Left colon (tissue), 2 donors: ENCODE measurements around the gene TRERF1. TPM values are rescaled to one million over a fixed set of nuclear protein-coding genes. Genes with fewer than 3 reads are reported as not detected.
A peak's percentile ranks its signal among the peaks of the same experiment; 100 is the strongest.

Source experiments
- ATAC-seq: fragments of 200-7000 bp; cut with Tn5 transposase; one replicate; pipeline ENCODE4 v1.9.1; 2020; ENCODE audit warnings: mild to moderate bottlenecking, moderate library complexity
- DNase-seq, 2 donors: peaks; one replicate each; pipeline ENCODE4 v3.0.0-alpha.2; 2020
- intact Hi-C, 2 donors: fragments of 100-400 bp; cut with DNase I in 1 of 2; cut with micrococcal nuclease in 1 of 2; formaldehyde crosslinking; loops; one replicate each; pipeline versions ENCODE4 v1.11.2 to v1.14.0; 2022; cut with DNase I, micrococcal nuclease
- total RNA-seq, 2 donors: library from RNA; stranded (reverse); fragmentation: NEBNext Ultra II Directional; extraction: Animal tissue kit (Norgen Biotek cat#: 25700); gene quantifications; one replicate each; pipeline ENCODE4 v1.2.1, GENCODE V29; 2021
- donor health status: DM: no; HTN: no; CAD: no.
- donor health status: DM: yes; HTN: yes; CAD: no.

The TRERF1 gene
- total RNA-seq, 2 donors from 2014 or later: 2.3 to 4.0 TPM

- ATAC-seq (no peak), DNase-seq (no peak)
- intact Hi-C loops: no loop called here
These were observed 73.2 kb downstream of the TRERF1 start for GRCh38 chr6:42378536-42378935.

GRCh38 chr6:42378125-42378524, 73.6 kb downstream of the TRERF1 start:
- no peak for DNase-seq
- ATAC-seq: no peak
- intact Hi-C loops: no loop called here

GRCh38 chr6:42375007-42375635, 76.6 kb downstream of the TRERF1 start:
- ATAC-seq (no peak), DNase-seq (no peak)
- intact Hi-C loops: no loop called here

GRCh38 chr6:42374018-42374669, 77.6 kb downstream of the TRERF1 start:
- no peak for DNase-seq
- ATAC-seq: no peak
- intact Hi-C loops: no loop called here

GRCh38 chr6:42372699-42373098, 79.0 kb downstream of the TRERF1 start:
- intact Hi-C loops: no loop called here
- DNase-seq (no peak), ATAC-seq (no peak)

GRCh38 chr6:42370323-42370985, 81.3 kb downstream of the TRERF1 start:
- DNase-seq: no peak
- ATAC-seq: no peak

GRCh38 chr6:42369568-42369967, 82.2 kb downstream of the TRERF1 start:
- intact Hi-C loops: no loop called here

More at GRCh38 chr6:42370323-42370985, 81.3 kb downstream of the TRERF1 start:
- intact Hi-C loops: no loop called here

GRCh38 chr6:42368181-42368580, 83.5 kb downstream of the TRERF1 start:
- ATAC-seq (no peak), DNase-seq (no peak)
- intact Hi-C loops: no loop called here

More at GRCh38 chr6:42369568-42369967, 82.2 kb downstream of the TRERF1 start:
- DNase-seq: peak in 1 of 2 donors; percentile 39
- peak; percentile 82 for ATAC-seq

GRCh38 chr6:42367353-42368011, 84.2 kb downstream of the TRERF1 start:
- intact Hi-C loops: no loop called here
- no peak for ATAC-seq
- DNase-seq: peak in 1 of 2 donors; percentile 25

GRCh38 chr6:42366999-42367352, 84.8 kb downstream of the TRERF1 start:
- DNase-seq (no peak), ATAC-seq (no peak)
- intact Hi-C loops: no loop called here

GRCh38 chr6:42366011-42366705, 85.6 kb downstream of the TRERF1 start:
- DNase-seq (no peak), ATAC-seq (no peak)
- intact Hi-C loops: no loop called here

GRCh38 chr6:42365021-42365420, 86.7 kb downstream of the TRERF1 start:
- intact Hi-C loops: no loop called here
- no peak for DNase-seq
- no peak for ATAC-seq

GRCh38 chr6:42363926-42364849, 87.5 kb downstream of the TRERF1 start:
- DNase-seq (no peak), ATAC-seq (peak; percentile 44)
- intact Hi-C loops: no loop called here

- intact Hi-C loops: no loop called here
- ATAC-seq (no peak), DNase-seq (no peak)
These were observed 90.7 kb downstream of the TRERF1 start for GRCh38 chr6:42361036-42361435.

- no peak for ATAC-seq
- intact Hi-C loops: no loop called here
- DNase-seq: no peak
These were observed 92.7 kb downstream of the TRERF1 start for GRCh38 chr6:42359021-42359420.

- DNase-seq (no peak), ATAC-seq (no peak)
- intact Hi-C loops: no loop called here
These were observed 96.3 kb downstream of the TRERF1 start for GRCh38 chr6:42355416-42355815.

GRCh38 chr6:42354702-42355101, 97.0 kb downstream of the TRERF1 start:
- DNase-seq (no peak), ATAC-seq (no peak)
- intact Hi-C loops: no loop called here

- DNase-seq (no peak), ATAC-seq (no peak)
- intact Hi-C loops: no loop called here
These were observed 98.7 kb downstream of the TRERF1 start for GRCh38 chr6:42352856-42353564.
